OCI-LY7 (cell line): ENCODE data around the gene LINC01488. TPM values are rescaled to one million over a fixed set of nuclear protein-coding genes. Genes with fewer than 3 reads are reported as not detected.

ENCODE experiments used
- BruUV-seq: library from RNA; stranded (reverse); fragments of 400-500 nt; replicated peaks from 2 replicates; lab custom pipeline; 2021; lab: Mats Ljungman, UMichigan
- CTCF ChIA-PET: fragments of 300-600 bp; sonication (Branson Sonifier 250); formaldehyde crosslinking; loops from one replicate; lab custom pipeline; 2022; ENCODE audit warnings: antibody characterized with exemption; ENCODE audit not compliant: unreplicated experiment; lab: Charles Lee
- POLR2A ChIA-PET: fragments of 300-600 bp; sonication (Branson Sonifier 250); formaldehyde crosslinking; loops from one replicate; lab custom pipeline; 2022; ENCODE audit warnings: antibody characterized with exemption; lab: Charles Lee
- DNase-seq: peaks from one replicate; pipeline ENCODE4 v3.0.0-alpha.2; 2015; ENCODE audit warnings: low spot score
- H2AFZ ChIP-seq: fragments of 200-600 bp; sonication (generic), shearing (Covaris generic); 2 replicates; pipeline ENCODE4 v1.6.1; 2014; ENCODE audit warnings: mild to moderate bottlenecking, antibody characterized with exemption, low read length, moderate library complexity
- H3K27ac ChIP-seq: fragments of 200-600 bp; sonication (generic); 2 replicates; pipeline ENCODE4 v1.5.1; 2014; ENCODE audit warnings: mixed run types, low read depth, mild to moderate bottlenecking, moderate library complexity, low read length, inconsistent platforms; ENCODE audit not compliant: poor library complexity, severe bottlenecking
- H3K36me3 ChIP-seq: fragments of 200-600 bp; sonication (generic); 2 replicates; pipeline ENCODE4 v1.6.1; 2014; ENCODE audit warnings: mild to moderate bottlenecking, antibody characterized with exemption, low read length, moderate library complexity, mixed read lengths; ENCODE audit not compliant: insufficient read depth
- H3K4me1 ChIP-seq: fragments of 200-600 bp; sonication (generic); 2 replicates; pipeline ENCODE4 v1.5.1; 2014; ENCODE audit warnings: mild to moderate bottlenecking, low read length; ENCODE audit not compliant: insufficient read depth, poor library complexity, severe bottlenecking
- H3K4me2 ChIP-seq: fragments of 200-600 bp; sonication (generic); 2 replicates; pipeline ENCODE4 v1.6.1; 2014; ENCODE audit warnings: mild to moderate bottlenecking, low read length
- H3K4me3 ChIP-seq: fragments of 200-600 bp; sonication (generic); 2 replicates; pipeline ENCODE4 v1.5.1; 2014; ENCODE audit warnings: mild to moderate bottlenecking, low read depth, low read length; ENCODE audit not compliant: poor library complexity, severe bottlenecking
- H3K79me2 ChIP-seq: fragments of 200-600 bp; sonication (generic); 2 replicates; pipeline ENCODE4 v1.6.1; 2016; ENCODE audit warnings: low read depth, mild to moderate bottlenecking, low read length, moderate library complexity, mixed read lengths; ENCODE audit not compliant: insufficient read depth
- H3K9me2 ChIP-seq: fragments of 200-600 bp; sonication (generic); 2 replicates; pipeline ENCODE4 v1.6.1; 2016; ENCODE audit warnings: mild to moderate bottlenecking, low read length, mixed read lengths; ENCODE audit not compliant: insufficient read depth
- H3K9me3 ChIP-seq: fragments of 200-600 bp; sonication (generic); 2 replicates; pipeline ENCODE4 v1.6.1; 2014; ENCODE audit warnings: mild to moderate bottlenecking, mixed run types, low read length, mixed read lengths
- H4K20me1 ChIP-seq: fragments of 200-600 bp; sonication (generic); 2 replicates; pipeline ENCODE4 v1.6.1; 2014; ENCODE audit warnings: mild to moderate bottlenecking, antibody characterized with exemption, low read length, moderate library complexity, mixed read lengths; ENCODE audit not compliant: insufficient read depth
- CTCF ChIP-seq: fragments of 200-600 bp; sonication (generic); conservative IDR thresholded peaks from 2 replicates; pipeline ENCODE4 v1.5.1; 2014; ENCODE audit warnings: mild to moderate bottlenecking, antibody characterized with exemption, low read length, moderate library complexity, mixed read lengths
- EZH2phosphoT487 ChIP-seq: fragments of 200-600 bp; sonication (generic); IDR thresholded peaks from 2 replicates; pipeline ENCODE4 v1.6.1; 2018; ENCODE audit warnings: low read depth, borderline replicate concordance, mild to moderate bottlenecking, mixed run types, antibody characterized with exemption, low read length, moderate library complexity, mixed read lengths
- intact Hi-C: fragments of 100-400 bp; cut with micrococcal nuclease; formaldehyde crosslinking; loops from one replicate; pipeline ENCODE4 v1.10.0; 2022; ENCODE audit not compliant: unreplicated experiment
- total RNA-seq, 2 experiments: library from RNA; depleted of rRNA in 1 of 2; stranded (reverse); fragments of >200 nt in 1 of 2; shearing (Covaris generic) in 1 of 2; gene quantifications; 2 replicates each; pipeline ENCODE4 v1.2.3, GENCODE V29; 2014 to 2022

Gene LINC01488
- total RNA-seq, 2 experiments from 2014 or later: not detected

GRCh38 chr11:69484427-69485259 lies 3.2 kb downstream of the LINC01488 start:
- H3K9me2 ChIP-seq: no peaks in the 10 kb centered on the region
- intact Hi-C loops: no loop called here
- POLR2A ChIA-PET: no interaction called here

GRCh38 chr11:69485337-69486041 lies 4.0 kb downstream of the LINC01488 start:
- Histone ChIP-seq H3K4me2 (no peak overlapping the region), H3K4me3 (no peak overlapping the region), H3K9me3 (no peaks in the 10 kb centered on the region), H3K9me2 (no peaks in the 10 kb centered on the region), H3K36me3 (no peaks in the 10 kb centered on the region), H3K79me2 (no peaks in the 10 kb centered on the region), H2AFZ (no peak overlapping the region), H4K20me1 (no peaks in the 10 kb centered on the region), H3K27ac (no peak overlapping the region), H3K4me1 (no peaks in the 10 kb centered on the region)
- ChIA-PET CTCF (no interaction called here), POLR2A (no interaction called here)
- no peak for DNase-seq
- no peak for TF ChIP-seq CTCF
- TF ChIP-seq EZH2phosphoT487: no peak
- BruUV-seq: no TSS peak
- intact Hi-C loops: no loop called here

More at GRCh38 chr11:69484427-69485259, 3.2 kb downstream of the LINC01488 start:
- Histone ChIP-seq H3K4me1 (no peaks in the 10 kb centered on the region), H3K36me3 (no peaks in the 10 kb centered on the region), H3K27ac (no peak overlapping the region), H3K9me3 (no peaks in the 10 kb centered on the region), H3K79me2 (no peaks in the 10 kb centered on the region), H2AFZ (no peak overlapping the region), H4K20me1 (no peaks in the 10 kb centered on the region), H3K4me2 (no peak overlapping the region), H3K4me3 (no peak overlapping the region)
- no TSS peak for BruUV-seq
- CTCF ChIA-PET: no interaction called here
- DNase-seq: no peak
- TF ChIP-seq EZH2phosphoT487 (no peak), CTCF (no peak)
